Measurements from ENCODE around the gene GORASP2. TPM values are rescaled to one million over a fixed set of nuclear protein-coding genes. Genes with fewer than 3 reads are reported as not detected.

Gene GORASP2
- total RNA-seq, 4 donors from 2014 or later = 45.8 to 66.1 (median 56.5) TPM

DNA sequence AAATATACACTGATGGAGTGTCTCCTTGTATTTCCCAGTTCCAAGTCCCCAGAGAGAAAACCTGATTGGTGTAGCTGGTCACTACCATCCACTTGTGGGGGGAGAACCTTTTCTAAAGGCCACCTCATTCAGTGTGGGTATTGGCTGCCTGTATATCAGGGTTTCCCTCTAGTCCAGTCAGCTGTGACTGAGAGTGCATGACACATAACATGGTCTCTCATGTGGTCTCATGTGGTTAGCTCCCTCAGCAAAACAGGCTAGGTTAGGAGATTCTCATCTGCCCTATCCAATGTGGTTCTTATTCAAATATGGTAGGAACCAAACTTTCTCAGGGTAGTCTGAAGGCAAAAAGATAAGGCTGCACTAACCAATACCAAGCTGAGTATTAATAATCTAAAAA lies 4.1 kb upstream of the GORASP2 start:
- no peaks in the 10 kb centered on the region for H3K27me3 ChIP-seq
- H3K36me3 ChIP-seq = no peaks in the 10 kb centered on the region
- H3K9me3 ChIP-seq = peaks cover 0 to 10% (median 0%) of the 10 kb centered on the region in 3 donors
- H3K27ac ChIP-seq = no peak overlapping the region
- DNase-seq = no peak
- intact Hi-C loops (cut with DNase I) = no loop called here
- peaks cover 0 to 9% (median 5%) of the 10 kb centered on the region in 3 donors for H3K4me1 ChIP-seq
- no peak overlapping the region for H3K4me3 ChIP-seq
- TF ChIP-seq POLR2A (IDR thresholded peaks at IDR 0.05) = no peak
- TF ChIP-seq, protein P1, sequence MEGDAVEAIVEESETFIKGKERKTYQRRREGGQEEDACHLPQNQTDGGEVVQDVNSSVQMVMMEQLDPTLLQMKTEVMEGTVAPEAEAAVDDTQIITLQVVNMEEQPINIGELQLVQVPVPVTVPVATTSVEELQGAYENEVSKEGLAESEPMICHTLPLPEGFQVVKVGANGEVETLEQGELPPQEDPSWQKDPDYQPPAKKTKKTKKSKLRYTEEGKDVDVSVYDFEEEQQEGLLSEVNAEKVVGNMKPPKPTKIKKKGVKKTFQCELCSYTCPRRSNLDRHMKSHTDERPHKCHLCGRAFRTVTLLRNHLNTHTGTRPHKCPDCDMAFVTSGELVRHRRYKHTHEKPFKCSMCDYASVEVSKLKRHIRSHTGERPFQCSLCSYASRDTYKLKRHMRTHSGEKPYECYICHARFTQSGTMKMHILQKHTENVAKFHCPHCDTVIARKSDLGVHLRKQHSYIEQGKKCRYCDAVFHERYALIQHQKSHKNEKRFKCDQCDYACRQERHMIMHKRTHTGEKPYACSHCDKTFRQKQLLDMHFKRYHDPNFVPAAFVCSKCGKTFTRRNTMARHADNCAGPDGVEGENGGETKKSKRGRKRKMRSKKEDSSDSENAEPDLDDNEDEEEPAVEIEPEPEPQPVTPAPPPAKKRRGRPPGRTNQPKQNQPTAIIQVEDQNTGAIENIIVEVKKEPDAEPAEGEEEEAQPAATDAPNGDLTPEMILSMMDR (IDR thresholded peaks at IDR 0.05) = no peak

DNA sequence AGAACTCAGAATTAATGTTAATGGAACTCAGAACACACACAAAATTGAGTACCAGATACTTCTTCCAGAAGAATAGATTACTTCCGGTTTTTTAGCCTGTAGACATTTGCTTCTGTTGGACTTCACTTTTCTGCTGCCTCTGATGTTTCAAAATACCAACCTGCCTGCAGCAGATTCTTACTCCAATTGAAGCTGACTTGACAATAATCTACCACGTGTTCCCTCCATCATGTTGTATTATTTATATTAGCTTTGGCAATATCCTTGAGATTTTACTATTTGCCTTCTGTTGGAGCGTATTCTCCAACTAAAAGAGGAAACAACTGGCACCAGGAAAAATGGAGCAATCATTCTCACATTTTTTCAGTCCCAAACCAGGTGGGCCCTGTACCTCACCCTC lies 3.1 kb upstream of the GORASP2 start:
- Histone ChIP-seq H3K4me3 (no peak overlapping the region), H3K27me3 (no peaks in the 10 kb centered on the region), H3K4me1 (peaks cover 7 to 19% (median 9%) of the 10 kb centered on the region in 3 donors), H3K36me3 (no peaks in the 10 kb centered on the region), H3K9me3 (peaks cover 0 to 10% (median 0%) of the 10 kb centered on the region in 3 donors), H3K27ac (no peak overlapping the region)
- no peak for DNase-seq
- 74 to 83% methylated on average over 3 of the region's 3 CpGs for WGBS, 2 donors
- intact Hi-C loops (cut with DNase I) = no loop called here
- no peak for TF ChIP-seq POLR2A (IDR thresholded peaks at IDR 0.05)
- TF ChIP-seq, protein P1 (IDR thresholded peaks at IDR 0.05) = no peak

DNA sequence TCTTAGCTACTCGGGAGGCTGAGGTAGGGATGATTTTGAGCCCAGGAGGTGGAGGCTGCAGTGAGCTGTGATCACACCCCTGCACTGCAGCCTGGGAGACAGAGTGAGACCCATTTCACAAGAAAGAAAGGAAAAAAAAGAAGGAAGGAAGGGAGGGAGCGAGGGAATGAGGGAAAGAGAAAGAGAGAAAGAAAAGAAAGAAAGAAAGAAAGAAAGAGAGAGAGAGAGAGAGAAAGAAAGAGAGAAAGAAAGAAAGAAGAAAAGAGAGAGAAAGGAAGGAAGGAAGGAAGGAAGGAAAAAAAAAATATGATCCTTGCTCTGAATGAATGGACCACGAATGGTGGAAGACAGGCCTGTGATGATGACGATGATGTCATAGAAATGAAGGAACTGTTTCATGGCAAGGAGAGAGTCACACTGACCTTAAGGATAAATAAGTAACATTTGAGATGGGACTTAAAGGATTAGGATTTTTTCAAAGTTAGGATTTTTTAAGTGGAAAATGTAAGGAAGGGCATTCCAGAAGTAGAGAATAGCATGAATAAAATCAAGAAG lies 2.2 kb upstream of the GORASP2 start:
- Histone ChIP-seq H3K27me3 (no peaks in the 10 kb centered on the region), H3K9me3 (peaks cover 0 to 10% (median 0%) of the 10 kb centered on the region in 3 donors), H3K27ac (no peak overlapping the region), H3K4me1 (peaks cover 7 to 28% (median 16%) of the 10 kb centered on the region in 3 donors), H3K4me3 (no peak overlapping the region), H3K36me3 (no peaks in the 10 kb centered on the region)
- TF ChIP-seq, protein P1 (IDR thresholded peaks at IDR 0.05) = no peak
- no peak for TF ChIP-seq POLR2A (IDR thresholded peaks at IDR 0.05)
- DNase-seq = no peak
- WGBS, 2 donors = 84 to 92% methylated on average over 4 of the region's 4 CpGs
- intact Hi-C loops (cut with DNase I) = no loop called here

DNA sequence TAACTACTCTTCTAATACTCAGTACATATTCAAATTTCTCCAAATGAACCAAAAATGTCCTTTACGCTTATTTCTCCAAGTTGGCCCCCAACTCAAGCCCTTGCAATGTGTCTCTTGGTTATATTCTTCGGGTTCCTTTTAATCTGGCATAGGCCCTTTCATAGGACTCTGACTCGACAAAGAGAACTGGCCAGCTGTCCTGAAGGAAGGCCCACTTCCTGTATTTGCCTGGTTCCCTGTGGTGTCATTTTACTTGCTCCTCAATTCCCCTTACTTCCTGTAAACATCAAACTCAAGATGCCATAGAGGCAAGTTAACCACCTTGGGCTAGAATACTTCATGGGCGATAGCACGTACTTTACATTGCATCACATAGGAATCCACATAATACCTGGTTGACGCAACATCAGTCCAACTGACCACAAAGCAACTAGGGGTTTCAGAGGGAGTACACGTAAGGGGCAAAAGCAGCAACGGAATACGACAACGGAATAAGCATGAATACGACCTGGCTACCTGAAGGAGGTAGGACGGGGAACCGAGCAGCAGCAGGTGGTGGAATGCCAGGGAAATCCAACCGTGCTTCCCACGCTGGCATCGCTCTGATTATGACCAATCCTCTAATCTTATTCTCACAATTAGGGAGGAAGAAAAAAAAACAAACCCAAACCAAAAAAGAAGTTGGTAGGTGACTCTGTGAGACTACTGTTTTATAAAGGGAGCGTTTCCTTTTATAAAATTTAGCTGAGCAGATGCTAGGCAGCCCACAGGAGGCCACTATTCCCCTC lies 823 bp upstream of the GORASP2 start:
- Histone ChIP-seq H3K9me3 (peaks cover 0 to 10% (median 0%) of the 10 kb centered on the region in 3 donors), H3K36me3 (no peaks in the 10 kb centered on the region), H3K27ac (peak overlapping the region; percentile 64 to 98 (median 92)), H3K4me3 (peak overlapping the region; percentile 9 to 98 (median 80)), H3K27me3 (no peaks in the 10 kb centered on the region), H3K4me1 (peaks cover 7 to 42% (median 18%) of the 10 kb centered on the region in 3 donors)
- TF ChIP-seq, protein P1 (IDR thresholded peaks at IDR 0.05) = no peak
- TF ChIP-seq POLR2A (IDR thresholded peaks at IDR 0.05) = no peak
- DNase-seq = no peak
- WGBS, 2 donors = 48 to 61% methylated on average over 17 of the region's 17 CpGs
- intact Hi-C loops (cut with DNase I) = no loop called here

DNA sequence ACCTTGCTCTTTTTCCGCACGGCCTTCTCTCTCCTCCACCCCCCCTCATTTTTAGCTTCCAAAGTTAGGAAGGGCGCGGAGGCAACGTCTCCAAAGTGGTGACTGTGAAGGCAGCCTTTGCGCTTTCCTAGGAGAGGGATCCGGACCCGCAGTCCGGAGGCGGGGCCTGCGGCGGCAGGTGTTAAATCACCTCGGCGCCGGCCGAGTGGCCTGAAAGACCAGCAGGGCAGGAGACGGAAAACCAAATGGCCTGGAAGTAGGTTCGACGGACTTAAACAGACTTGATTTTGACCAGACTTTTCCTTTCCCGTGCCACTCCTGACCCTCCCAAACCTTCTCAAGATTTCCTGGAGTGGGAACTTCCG lies 615 bp downstream of the GORASP2 start:
- no peaks in the 10 kb centered on the region for H3K9me3 ChIP-seq
- peaks cover 0 to 3% (median 0%) of the 10 kb centered on the region in 3 donors for H3K36me3 ChIP-seq
- peak overlapping the region; percentile 71 to 98 (median 82) for H3K4me3 ChIP-seq
- peak overlapping the region; percentile 88 to 98 (median 92) for H3K27ac ChIP-seq
- no peak for DNase-seq
- WGBS, 2 donors = 0% methylated on average over 4 of the region's 21 CpGs
- H3K4me1 ChIP-seq = peaks cover 7 to 50% (median 18%) of the 10 kb centered on the region in 3 donors
- TF ChIP-seq, protein P1 (IDR thresholded peaks at IDR 0.05) = no peak
- TF ChIP-seq POLR2A (IDR thresholded peaks at IDR 0.05) = no peak
- intact Hi-C loops (cut with DNase I) = no loop called here
- H3K27me3 ChIP-seq = no peaks in the 10 kb centered on the region
